A549 (cell line): ENCODE results near the gene ADORA1. TPM values are rescaled to one million over a fixed set of nuclear protein-coding genes. Genes with fewer than 3 reads are reported as not detected.

Experiments used
- ATAC-seq, 2 experiments: fragments of 200-7000 bp in 1 of 2; fragments of >200 bp in 1 of 2; cut with Nextera tagmentation in 1 of 2; cut with Tn5 transposase in 1 of 2; 3 replicates each; pipeline versions ENCODE4 v1.8.0 to v1.9.1; 2018 to 2020; ENCODE audit warnings: mild to moderate bottlenecking in 1 of 2, moderate library complexity in 1 of 2
- CTCF ChIA-PET: fragments of 300-600 bp; sonication (Branson Sonifier 250); formaldehyde crosslinking; extraction: SDS; loops from one replicate; lab custom pipeline; 2021; ENCODE audit warnings: antibody characterized with exemption, inconsistent platforms; lab: Yijun Ruan, JAX
- POLR2A ChIA-PET: fragments of 350-600 bp; formaldehyde crosslinking; extraction: SDS; loops from one replicate; lab custom pipeline; 2021; ENCODE audit warnings: antibody characterized with exemption, inconsistent platforms; lab: Yijun Ruan, JAX
- DNase-seq, 2 experiments: peaks; one replicate each; pipeline versions ENCODE4 v3.0.0 to v3.0.0-alpha.2; 2011 to 2016; ENCODE audit warnings: low read depth in 1 of 2, low spot score in 1 of 2
- FAIRE-seq: peaks from 2 replicates; lab custom pipeline; 2011; peaks lifted over from hg19 to GRCh38; lab: Jason Lieb, UNC
- H3K27ac ChIP-seq, 2 experiments: fragments of >200 bp; sonication (Bioruptor Twin); formaldehyde crosslinking; 3 replicates each; pipeline ENCODE4 v1.5.1; 2016 to 2017
- H3K4me1 ChIP-seq: fragments of >200 bp; sonication (Bioruptor Twin); formaldehyde crosslinking; 3 replicates; pipeline ENCODE4 v1.6.1; 2016
- H3K4me2 ChIP-seq: fragments of >200 bp; sonication (Bioruptor Twin); formaldehyde crosslinking; 3 replicates; pipeline ENCODE4 v1.6.1; 2016
- H3K4me3 ChIP-seq: fragments of >200 bp; sonication (Bioruptor Twin); formaldehyde crosslinking; 3 replicates; pipeline ENCODE4 v1.5.1; 2016
- H3K9me3 ChIP-seq: fragments of >200 bp; sonication (Bioruptor Twin); formaldehyde crosslinking; 3 replicates; pipeline ENCODE4 v1.6.1; 2016
- ATOH8 ChIP-seq: fragments of 250-450 bp; sonication (Bioruptor Pico); IDR thresholded peaks from 2 replicates; pipeline ENCODE4 v1.5.0; 2020; ENCODE audit warnings: low read depth, mild to moderate bottlenecking, moderate library complexity
- EHMT2 ChIP-seq: fragments of 200-600 bp; sonication (generic); IDR thresholded peaks from 2 replicates; pipeline ENCODE4 v1.6.1; 2016; ENCODE audit warnings: antibody characterized with exemption, low read depth, mild to moderate bottlenecking, moderate library complexity
- ELK1 ChIP-seq: fragments of 150-350 bp; IDR thresholded peaks from 2 replicates; pipeline ENCODE4 v1.6.1; 2014; ENCODE audit warnings: low read depth, mild to moderate bottlenecking, low read length
- FOSL2 ChIP-seq, 2 experiments: fragments of 450-650 bp in 1 of 2; fragments of >200 bp in 1 of 2; sonication (Bioruptor Twin) in 1 of 2; formaldehyde crosslinking; IDR thresholded peaks; 2 replicates each; pipeline versions ENCODE4 v1.5.0 to v1.6.1; 2016 to 2020; ENCODE audit warnings: mild to moderate bottlenecking in 1 of 2, moderate library complexity in 1 of 2
- HDAC2 ChIP-seq: fragments of 200-600 bp; sonication (generic); IDR thresholded peaks from 2 replicates; pipeline ENCODE4 v1.6.1; 2016
- HOXA7 ChIP-seq: fragments of 250-450 bp; sonication (Bioruptor Pico); IDR thresholded peaks from 2 replicates; pipeline ENCODE4 v1.5.0; 2020; ENCODE audit warnings: mild to moderate bottlenecking, moderate library complexity
- JUN ChIP-seq, 2 experiments: fragments of >200 bp; sonication (Bioruptor Twin); formaldehyde crosslinking; IDR thresholded peaks; 2 replicates in 1 of 2; 3 replicates in 1 of 2; pipeline ENCODE4 v1.6.1; 2016 to 2017
- MAZ ChIP-seq: fragments of 150-350 bp; IDR thresholded peaks from 2 replicates; pipeline ENCODE4 v1.6.1; 2014; ENCODE audit warnings: antibody characterized with exemption, low read depth, low read length, borderline replicate concordance
- NFE2L2 ChIP-seq: fragments of 150-350 bp; conservative IDR thresholded peaks from 2 replicates; pipeline ENCODE4 v1.6.1; 2014; ENCODE audit warnings: low read length
- NPAS2 ChIP-seq: fragments of 250-450 bp; sonication (Bioruptor Pico); IDR thresholded peaks from 2 replicates; pipeline ENCODE4 v1.8.0; 2022; ENCODE audit warnings: mild to moderate bottlenecking, moderate library complexity, borderline replicate concordance
- NR3C1 ChIP-seq: fragments of >200 bp; sonication (Bioruptor Twin); formaldehyde crosslinking; IDR thresholded peaks from 3 replicates; pipeline ENCODE4 v1.6.1; 2017
- POLR2A ChIP-seq: IDR thresholded peaks from 2 replicates; pipeline ENCODE4 v1.6.1; 2012; ENCODE audit warnings: mild to moderate bottlenecking, low read length
- POLR2AphosphoS2 ChIP-seq: conservative IDR thresholded peaks from 2 replicates; pipeline ENCODE4 v1.6.1; 2012; ENCODE audit warnings: low read length, improper control_type of control experiment, inconsistent platforms
- RARB ChIP-seq: fragments of 250-450 bp; sonication (Bioruptor Pico); IDR thresholded peaks from 2 replicates; pipeline ENCODE4 v1.8.0; 2021; ENCODE audit warnings: mild to moderate bottlenecking, moderate library complexity
- RCOR1 ChIP-seq: fragments of 150-350 bp; IDR thresholded peaks from 2 replicates; pipeline ENCODE4 v1.6.1; 2014; ENCODE audit warnings: antibody characterized with exemption, low read length, low read depth
- REST ChIP-seq: fragments of 200-600 bp; sonication (generic); IDR thresholded peaks from 2 replicates; pipeline ENCODE4 v1.6.1; 2016; ENCODE audit warnings: antibody characterized with exemption, mild to moderate bottlenecking, moderate library complexity
- RNF2 ChIP-seq: fragments of 200-600 bp; sonication (generic); IDR thresholded peaks from 2 replicates; pipeline ENCODE4 v1.6.1; 2016; ENCODE audit warnings: low read depth, mild to moderate bottlenecking, antibody characterized with exemption, moderate library complexity, borderline replicate concordance
- SREBF2 ChIP-seq: fragments of 450-650 bp; IDR thresholded peaks from 2 replicates; pipeline ENCODE4 v1.6.1; 2014; ENCODE audit warnings: mild to moderate bottlenecking, moderate library complexity
- USF2 ChIP-seq: fragments of 450-650 bp; IDR thresholded peaks from 2 replicates; pipeline ENCODE4 v1.6.1; 2014; ENCODE audit warnings: antibody characterized with exemption
- ZSCAN20 ChIP-seq: fragments of 250-450 bp; sonication (Bioruptor Pico); IDR thresholded peaks from 2 replicates; pipeline ENCODE4 v1.8.0; 2022; ENCODE audit warnings: mild to moderate bottlenecking, moderate library complexity
- WGBS: methylation state at CpG from one replicate; pipeline ENCODE4 v1.1.6; 2017; ENCODE audit errors: missing lambda C conversion rate; 5-methylcytosine and 5-hydroxymethylcytosine counted together
- polyA plus RNA-seq, 4 experiments: library from polyadenylated mRNA; depleted of rRNA in 3 of 4; stranded (reverse); fragments of >200 nt; fragmentation: RNase III in 1 of 4; extraction: RNeasy Plus Mini Kit Qiagen cat#74134 plus additional on column Dnase treatment in 1 of 4; gene quantifications; 2 replicates in 3 of 4; 3 replicates in 1 of 4; pipeline ENCODE4 v1.2.3, GENCODE V29; 2011 to 2017

Gene ADORA1
- polyA plus RNA-seq, 2 of the 4 experiments (the other 2 are of a cell fraction): 0.48 to 2.4 TPM

- H3K4me1 ChIP-seq: no peaks in the 10 kb centered on the region
- no peak for FAIRE-seq
- peaks cover 13% of the 10 kb centered on the region for H3K9me3 ChIP-seq
- ChIA-PET POLR2A (no interaction called here), CTCF (interaction anchor here (0.8 to 7.3 kb wide), 7 partner anchors 10 to 122 kb away, joined by 3 to 44 read pairs (median 18); no protein-coding TSS in a partner anchor)
- no peak overlapping the region for H3K27ac ChIP-seq
- no peak overlapping the region for H3K4me2 ChIP-seq
- 44% methylated on average over 1 of the region's 1 CpG for WGBS
- DNase-seq: no peak
- no peak for TF ChIP-seq JUN (IDR thresholded peaks at IDR 0.05)
- TF ChIP-seq SREBF2: no peak
- no peak for TF ChIP-seq POLR2A
- TF ChIP-seq FOSL2 (IDR thresholded peaks at IDR 0.05): no peak
- no peak for TF ChIP-seq FOSL2 (CRISPR knock-in tag; IDR thresholded peaks at IDR 0.05)
- TF ChIP-seq ATOH8 (CRISPR knock-in tag): no peak
- TF ChIP-seq HDAC2: no peak
- TF ChIP-seq NFE2L2: no peak
- no peak for TF ChIP-seq EHMT2
- TF ChIP-seq ZSCAN20 (CRISPR knock-in tag): no peak
- TF ChIP-seq MAZ: no peak
- no peak for TF ChIP-seq NR3C1
- no peak for ATAC-seq
- H3K4me3 ChIP-seq: no peak overlapping the region
These were observed 34.9 kb downstream of the ADORA1 start for GRCh38 chr1:203162403-203162802.

- no peak overlapping the region for H3K4me2 ChIP-seq
- FAIRE-seq: no peak
- TF ChIP-seq RCOR1: no peak
- TF ChIP-seq NPAS2 (CRISPR knock-in tag): no peak
- no peak for TF ChIP-seq REST
- TF ChIP-seq POLR2AphosphoS2: no peak
- TF ChIP-seq RARB (CRISPR knock-in tag): no peak
- no peak for TF ChIP-seq HOXA7 (CRISPR knock-in tag)
- no peak for TF ChIP-seq RNF2
- no peak for TF ChIP-seq NFE2L2
- no peak for TF ChIP-seq ELK1
- TF ChIP-seq USF2: no peak
- TF ChIP-seq, all 56 proteins: peak for 0
- POLR2A ChIA-PET: no interaction called here
- WGBS: 33% methylated on average over 7 of the region's 7 CpGs
- H3K4me3 ChIP-seq: no peak overlapping the region
- no peak overlapping the region for H3K27ac ChIP-seq
- ATAC-seq: no peak
- CTCF ChIA-PET: interaction anchor here (1.1 to 7.3 kb wide), 8 partner anchors 8 to 124 kb away, joined by 3 to 44 read pairs (median 10); partner anchors contain the start of gene MYBPH
- no peaks in the 10 kb centered on the region for H3K4me1 ChIP-seq
- H3K9me3 ChIP-seq: no peaks in the 10 kb centered on the region; the same call in 2 of the 3 replicates
- no peak for DNase-seq
These were observed 36.5 kb downstream of the ADORA1 start for GRCh38 chr1:203163891-203164635.
